HG02623 (cell line): ENCODE results near the gene LAIR1.
"Not testable (repeated sequence)": the region's sequence is repeated elsewhere in the genome, so short reads cannot be mapped to it uniquely, and the experiment has no call there.

Experiments used
- ATAC-seq: cut with Tn5 transposase; IDR thresholded peaks from one replicate; pipeline ENCODE4 v1.9.1; 2021; ENCODE audit warnings: moderate library complexity; ENCODE audit not compliant: unreplicated experiment

The LAIR1 gene

DNA sequence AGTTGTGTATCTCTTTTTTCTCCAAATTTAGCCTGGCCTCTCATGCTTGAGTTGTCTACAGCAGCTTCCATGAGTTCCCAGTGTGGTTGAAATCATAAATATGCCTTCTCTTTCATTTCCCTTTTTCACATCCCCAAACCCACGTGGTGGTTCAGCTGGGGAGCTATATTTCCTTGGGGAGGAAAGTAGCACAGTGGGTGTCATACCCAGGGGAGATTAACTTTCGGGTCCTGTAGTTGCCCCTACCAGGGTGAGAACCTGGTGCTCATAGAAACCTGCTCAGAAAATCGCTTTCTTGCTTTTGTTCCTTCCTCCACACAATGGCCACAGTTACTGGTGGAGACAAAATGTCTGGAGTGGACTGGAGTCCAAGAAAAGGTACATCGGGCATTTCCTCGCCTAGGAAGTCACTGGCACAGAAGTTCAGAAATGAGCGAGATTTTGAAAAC is 18.8 kb downstream of the LAIR1 start:
- ATAC-seq = no peak

- no peak for ATAC-seq
Measured at GRCh38 chr19:54343868-54344267, 20.9 kb downstream of the LAIR1 start.

GRCh38 chr19:54341295-54341694 is 23.4 kb downstream of the LAIR1 start:
- no peak for ATAC-seq

GRCh38 chr19:54339646-54340358 is 24.9 kb downstream of the LAIR1 start:
- ATAC-seq = no peak

DNA sequence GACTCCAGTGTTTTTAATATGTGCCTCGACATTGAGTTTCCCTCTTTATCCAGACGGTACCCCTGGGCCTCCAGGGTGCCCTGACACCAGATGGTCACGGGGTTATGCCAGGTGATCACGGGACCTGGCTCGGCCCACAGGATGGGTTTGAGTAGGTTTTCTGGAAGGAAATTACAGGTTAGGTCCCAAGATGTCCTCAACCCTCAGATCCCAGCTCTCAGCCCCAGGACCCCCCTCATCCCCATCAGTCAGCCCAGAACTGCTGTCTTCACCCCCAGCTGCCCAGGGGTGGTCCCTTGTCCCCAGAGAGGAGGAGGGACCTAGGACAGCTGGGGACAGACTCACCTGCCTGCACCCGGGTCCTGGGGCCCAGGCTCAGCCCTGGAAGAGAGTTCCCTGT is 26.2 kb downstream of the LAIR1 start:
- no peak for ATAC-seq

DNA sequence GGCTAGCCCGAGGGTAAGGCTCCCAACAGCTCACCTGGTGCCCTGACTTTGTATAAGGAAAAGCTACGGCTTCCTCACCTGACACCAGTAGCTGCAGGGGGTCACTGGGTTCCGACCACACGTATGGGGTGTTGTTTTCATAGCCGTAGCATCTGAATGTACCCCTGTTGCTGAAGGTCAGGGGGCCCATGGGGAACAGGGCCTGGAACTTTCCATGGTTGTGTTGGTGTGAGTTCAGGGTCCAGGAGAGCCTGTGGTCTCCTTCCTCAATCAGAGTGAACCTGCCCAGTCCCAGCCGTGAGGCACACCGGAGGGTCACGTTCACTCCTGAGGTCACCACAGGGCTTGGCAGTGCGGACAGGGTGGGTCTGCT is 26.9 kb downstream of the LAIR1 start:
- ATAC-seq = no peak

DNA sequence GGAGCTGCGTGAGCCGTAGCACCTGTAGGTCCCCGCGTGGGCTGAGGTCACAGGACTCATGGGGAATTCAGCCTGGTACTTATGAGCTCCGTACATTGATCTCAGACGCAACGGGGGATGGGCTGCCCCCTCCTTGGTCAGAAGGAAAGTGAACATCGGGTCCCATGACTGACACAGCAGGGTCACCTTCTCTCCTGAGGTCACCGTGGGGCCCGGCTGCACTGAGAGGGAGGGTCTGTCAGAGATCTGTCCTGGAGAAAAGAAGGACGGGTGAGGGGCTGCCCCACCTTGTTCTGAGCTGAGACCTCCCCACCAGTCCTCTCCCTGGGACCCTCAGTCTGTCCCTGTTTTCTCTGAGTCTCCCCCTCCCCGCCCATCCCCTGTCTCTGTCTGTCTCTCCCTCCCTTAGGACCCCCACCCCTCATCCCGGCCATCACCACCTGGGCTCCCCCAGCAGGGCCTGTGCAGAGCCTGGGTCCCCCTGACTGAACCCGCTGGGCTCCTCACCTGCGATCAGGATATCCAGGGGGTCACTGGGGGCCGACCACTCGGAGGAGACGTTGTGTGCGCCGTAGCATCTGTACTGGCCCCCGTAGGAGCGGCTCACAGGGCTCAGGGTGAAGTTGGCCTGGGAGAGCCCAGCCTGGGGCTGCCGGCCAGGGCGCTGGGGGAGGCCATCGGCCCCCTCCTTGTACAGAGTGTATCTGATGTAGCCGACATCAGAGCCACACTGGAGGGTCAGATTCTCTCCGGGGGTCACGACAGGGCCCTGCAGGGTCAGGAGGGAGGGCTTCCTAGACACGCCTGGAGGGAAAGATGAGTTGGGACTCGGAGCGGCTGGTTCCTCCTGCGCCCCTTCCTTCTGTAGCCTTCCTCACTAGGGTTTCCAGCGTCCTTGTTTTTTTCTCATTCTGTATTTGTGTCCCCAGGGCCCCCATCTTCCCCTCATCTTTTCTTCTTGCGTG is 27.6 kb downstream of the LAIR1 start:
- no peak for ATAC-seq

DNA sequence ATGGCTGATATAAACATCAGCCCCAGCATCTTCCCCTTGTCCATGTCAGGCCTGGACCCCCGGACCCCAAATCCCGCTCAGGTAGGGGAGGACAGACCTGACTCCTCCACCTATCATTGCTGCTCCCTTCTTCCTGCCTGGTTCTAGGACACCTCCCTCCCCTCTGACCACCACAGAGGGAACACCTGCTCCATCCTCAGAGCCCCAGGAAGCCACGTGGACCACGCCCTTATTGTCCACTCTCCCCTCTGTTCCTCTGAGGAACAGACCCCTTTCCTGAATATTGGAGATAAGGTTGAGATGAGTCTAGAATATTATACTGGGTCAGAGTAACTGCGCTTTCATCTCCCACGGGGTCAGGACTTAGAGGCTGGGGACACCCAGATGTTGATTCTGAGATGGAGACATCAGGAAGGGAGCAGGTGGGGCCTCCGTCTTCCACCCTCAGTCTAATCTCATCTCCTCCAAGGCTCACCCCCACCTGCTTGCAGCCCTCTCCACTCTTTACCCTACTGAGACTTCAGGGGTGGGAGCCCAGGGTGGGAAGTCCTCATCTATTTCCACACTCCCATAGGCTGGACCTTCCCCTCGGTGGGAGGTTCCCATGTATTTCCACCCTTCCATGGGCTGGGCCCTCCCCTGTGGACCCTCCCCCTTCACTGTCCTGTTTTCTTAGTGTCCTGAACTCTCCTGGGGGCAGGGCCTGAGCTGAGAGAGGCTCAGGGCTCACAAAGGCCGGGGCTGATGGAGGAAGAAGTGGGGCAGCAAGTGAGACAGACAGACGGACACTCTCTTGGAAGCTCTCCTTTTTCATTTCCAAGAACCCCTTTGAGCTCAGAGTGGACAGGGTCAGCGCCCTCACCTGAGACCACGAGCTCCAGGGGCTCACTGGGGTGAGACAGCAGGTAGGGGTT is 28.5 kb downstream of the LAIR1 start:
- ATAC-seq = no peak

DNA sequence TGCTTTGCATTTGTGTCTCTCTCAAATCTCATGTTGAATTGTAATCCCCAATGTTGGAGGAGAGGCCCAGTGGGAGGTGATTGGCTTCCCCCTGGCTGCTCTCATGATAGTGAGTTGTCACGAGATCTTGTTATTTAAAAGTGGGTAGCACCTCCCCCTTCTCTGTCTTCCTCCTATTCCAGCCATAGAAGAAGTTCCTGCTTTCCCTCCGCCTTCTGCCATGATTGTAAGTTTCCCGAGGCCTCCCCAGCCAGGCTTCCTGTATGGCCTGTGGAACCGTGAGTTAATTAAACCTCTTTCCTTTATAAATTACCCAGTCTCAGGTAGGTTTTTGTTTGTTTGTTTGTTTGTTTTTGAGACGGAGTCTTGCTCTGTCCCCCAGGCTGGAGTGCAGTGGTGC is 29.6 kb downstream of the LAIR1 start:
- no peak for ATAC-seq

DNA sequence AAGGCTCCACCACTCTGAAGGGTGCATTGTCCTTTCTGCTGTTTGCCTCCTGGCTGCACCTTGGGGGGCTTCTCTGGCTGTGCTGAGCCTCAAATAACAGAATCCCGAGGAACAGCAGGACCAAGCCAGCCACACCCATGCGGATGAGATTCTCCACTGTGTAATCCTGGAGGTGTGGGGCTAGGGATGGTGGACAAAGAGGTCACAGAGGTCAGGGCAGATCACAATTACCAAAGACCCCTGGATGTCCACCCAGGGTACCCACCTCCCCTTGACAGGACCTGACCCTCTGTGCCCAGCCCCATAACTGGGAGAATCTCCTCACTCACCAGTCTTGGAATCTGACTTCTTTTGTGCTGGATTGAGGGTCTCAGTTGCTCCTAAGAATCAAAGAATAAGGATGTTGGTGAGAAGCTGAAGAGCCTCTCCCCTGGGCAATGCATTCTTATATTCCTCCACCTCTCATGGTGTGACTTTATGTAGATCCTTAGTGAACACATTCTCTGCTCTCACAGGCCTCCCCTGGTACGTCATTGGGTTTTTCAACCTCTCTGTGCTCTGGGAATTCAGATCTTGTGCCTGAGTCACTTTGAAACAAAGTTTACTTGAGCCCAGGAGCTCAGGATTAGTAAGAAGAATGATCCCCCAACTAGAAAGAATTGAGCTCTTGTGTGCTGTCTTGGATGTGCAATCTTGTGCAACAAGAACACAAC is 31.0 kb downstream of the LAIR1 start:
- ATAC-seq = no peak

GRCh38 chr19:54332149-54332548 is 32.6 kb downstream of the LAIR1 start:
- no peak for ATAC-seq

DNA sequence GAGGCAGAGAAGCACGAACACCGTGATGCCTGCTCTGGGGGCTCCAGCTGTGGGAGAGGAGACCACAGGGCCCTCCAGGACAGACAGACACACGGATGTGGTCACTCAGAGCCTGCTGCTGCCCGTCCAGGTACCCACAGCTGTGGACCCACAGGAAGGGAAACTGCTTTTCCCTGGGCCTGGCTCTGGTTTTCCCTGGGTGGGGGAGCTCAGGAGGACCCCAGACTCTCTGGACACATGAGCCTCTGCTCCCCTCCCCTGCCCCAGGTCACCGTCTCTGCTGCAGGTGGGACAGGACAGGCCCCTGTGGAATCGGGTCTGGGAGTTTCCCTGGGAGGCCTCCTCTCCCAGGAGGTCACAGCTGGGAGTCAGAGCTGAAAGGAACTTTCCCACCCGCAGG is 33.1 kb downstream of the LAIR1 start:
- no peak for ATAC-seq

DNA sequence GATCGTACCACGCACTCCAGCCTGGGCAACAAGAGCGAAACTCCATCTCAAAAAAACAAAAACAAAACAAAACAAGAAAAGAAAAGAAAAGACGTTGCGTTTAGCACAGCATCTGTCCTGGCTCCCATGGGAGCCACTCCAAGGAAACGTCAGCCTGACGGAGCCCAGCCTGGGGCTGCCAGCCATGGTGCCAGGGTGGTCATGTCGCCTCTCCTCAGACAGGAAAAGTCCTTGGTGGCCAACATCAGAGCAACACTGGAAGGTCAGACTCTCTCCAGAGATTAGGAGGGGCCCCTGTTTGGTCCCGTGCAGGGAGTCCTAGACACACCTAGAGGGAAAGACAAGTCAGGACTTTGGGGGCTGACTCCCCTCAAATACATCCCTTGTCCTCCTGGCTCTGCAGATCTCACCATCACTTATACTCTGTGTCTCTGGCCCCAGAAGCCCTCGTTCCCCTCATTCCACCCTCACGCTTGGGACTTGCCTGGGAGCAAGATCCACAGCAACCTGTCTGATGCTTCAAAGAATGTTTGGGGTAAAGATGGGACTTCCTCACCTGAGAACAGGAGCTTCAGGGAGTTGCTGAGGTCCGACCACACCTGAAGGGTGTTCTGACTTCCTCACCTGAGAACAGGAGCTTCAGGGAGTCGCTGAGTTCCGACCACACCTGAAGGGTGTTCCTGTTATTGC is 35.1 kb downstream of the LAIR1 start:
- ATAC-seq = no peak

GRCh38 chr19:54328781-54329180 is 36.0 kb downstream of the LAIR1 start:
- not testable (repeated sequence) for ATAC-seq

DNA sequence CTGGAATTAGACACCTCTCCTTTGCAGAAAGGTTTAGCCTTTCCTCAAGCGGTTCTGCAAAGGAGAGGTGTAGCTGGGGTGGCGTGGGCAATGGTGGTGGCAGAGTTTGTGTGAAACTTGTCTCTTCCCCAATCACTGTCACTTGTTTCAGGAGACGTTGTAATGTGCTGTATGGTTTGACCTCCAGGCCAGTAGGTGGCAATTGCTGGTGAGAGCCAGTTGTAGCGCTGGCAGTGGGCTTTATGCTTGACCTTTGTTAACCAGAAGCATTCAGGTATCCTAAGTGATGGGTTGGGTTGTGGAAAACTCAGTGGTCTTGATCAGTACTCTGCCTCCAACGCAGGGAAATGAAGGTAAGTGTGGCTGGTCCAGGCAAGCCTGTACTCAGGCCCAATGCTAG is 39.1 kb downstream of the LAIR1 start:
- ATAC-seq = no peak

- ATAC-seq = no peak
Measured at GRCh38 chr19:54325194-54325621, 39.5 kb downstream of the LAIR1 start.

DNA sequence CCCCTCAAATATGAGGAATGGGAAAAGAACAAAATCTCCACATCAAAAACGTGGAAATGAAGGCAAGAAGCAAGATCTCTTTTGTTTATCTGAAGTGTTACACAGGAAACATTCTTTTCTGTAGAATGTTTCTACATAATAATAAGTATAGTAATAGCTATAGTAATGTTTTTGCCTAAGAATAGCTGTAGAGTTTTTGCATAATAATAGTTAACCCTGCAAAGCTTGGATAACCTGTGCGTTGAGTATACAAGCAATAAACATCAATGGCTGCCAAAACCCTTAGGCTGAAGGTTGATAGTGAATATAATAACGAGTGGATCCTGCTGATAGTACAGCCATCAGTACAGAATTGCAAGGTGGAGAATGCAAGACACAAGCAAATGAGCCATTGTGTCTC is 40.7 kb downstream of the LAIR1 start:
- ATAC-seq = no peak

DNA sequence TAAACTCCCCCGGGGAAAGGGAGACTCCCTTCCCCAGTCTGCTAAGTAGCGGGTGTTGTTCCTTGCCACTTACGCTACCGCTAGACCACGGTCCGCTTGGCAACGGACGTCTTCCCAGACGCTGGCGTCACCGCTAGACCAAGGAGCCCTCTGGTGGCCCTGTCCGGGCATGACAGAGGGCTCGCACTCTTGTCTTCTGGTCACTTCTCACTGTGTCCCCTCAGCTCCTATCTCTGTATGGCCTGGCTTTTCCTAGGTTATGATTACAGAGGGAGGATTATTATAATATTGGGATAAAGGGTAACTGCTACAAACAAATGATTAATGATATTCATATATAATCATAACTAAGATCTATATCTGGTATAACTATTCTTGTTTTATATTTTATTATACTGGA is 41.8 kb downstream of the LAIR1 start:
- ATAC-seq = not testable (repeated sequence)

- not testable (repeated sequence) for ATAC-seq
Measured at GRCh38 chr19:54322295-54322694, 42.4 kb downstream of the LAIR1 start.
